GM12878 (cell line): Measurements from ENCODE around the gene CYP2A6. TPM values are rescaled to one million over a fixed set of nuclear protein-coding genes. Genes with fewer than 3 reads are reported as not detected.
A peak's percentile ranks its signal among the peaks of the same experiment; 100 is the strongest.

Source experiments
- ATAC-seq: fragments of 200-7000 bp; cut with Tn5 transposase; 3 replicates; pipeline ENCODE4 v1.9.1; 2020; ENCODE audit warnings: mild to moderate bottlenecking, moderate library complexity
- BruUV-seq: library from RNA; stranded (reverse); fragments of 400-500 nt; replicated peaks from 2 replicates; lab custom pipeline; 2021; lab: Mats Ljungman, UMichigan
- CTCF ChIA-PET: fragments of 300-600 bp; sonication (Branson Sonifier 250); formaldehyde crosslinking; extraction: SDS; loops from one replicate; lab custom pipeline; 2021; ENCODE audit warnings: inconsistent platforms; lab: Yijun Ruan, JAX
- POLR2A ChIA-PET: fragments of 350-600 bp; formaldehyde crosslinking; extraction: SDS; loops from one replicate; lab custom pipeline; 2021; ENCODE audit warnings: inconsistent platforms; lab: Charles Lee
- RAD21 ChIA-PET: fragments of 300-600 bp; sonication (Branson Sonifier 250); formaldehyde crosslinking; loops from one replicate; lab custom pipeline; 2023; ENCODE audit warnings: antibody characterized with exemption; ENCODE audit not compliant: unreplicated experiment; lab: Charles Lee
- SMC1A ChIA-PET: fragments of 300-600 bp; sonication (Branson Sonifier 250); formaldehyde crosslinking; loops from one replicate; lab custom pipeline; 2023; ENCODE audit not compliant: unreplicated experiment, uncharacterized antibody; lab: Charles Lee
- DNase-seq: peaks from one replicate; pipeline ENCODE4 v3.0.0-alpha.2; 2011; ENCODE audit warnings: low read depth, low spot score
- FAIRE-seq: peaks from 3 replicates; lab custom pipeline; 2011; peaks lifted over from hg19 to GRCh38; lab: Jason Lieb, UNC
- H2AFZ ChIP-seq: 2 replicates; pipeline ENCODE4 v1.6.0; 2011; ENCODE audit warnings: low read depth, low read length, control low read depth; ENCODE audit not compliant: control insufficient read depth
- H3K27ac ChIP-seq: 2 replicates; pipeline ENCODE4 v1.5.1; 2011; ENCODE audit warnings: control low read depth; ENCODE audit not compliant: control insufficient read depth, insufficient read depth
- H3K27me3 ChIP-seq, 2 experiments: replicated peaks in 1 of 2; 2 replicates each; pipeline versions ENCODE4 v1.6.0 to v1.6.1; 2011; ENCODE audit warnings: low read length in 1 of 2; ENCODE audit not compliant: control insufficient read depth in 2 of 2, insufficient read depth in 2 of 2
- H3K36me3 ChIP-seq, 2 experiments: 2 replicates each; pipeline ENCODE4 v1.5.1; 2011; ENCODE audit warnings: low read length in 1 of 2; ENCODE audit not compliant: control insufficient read depth in 2 of 2, insufficient read depth in 2 of 2
- H3K4me1 ChIP-seq: 2 replicates; pipeline ENCODE4 v1.6.1; 2011; ENCODE audit warnings: mild to moderate bottlenecking, low read length, moderate library complexity, mixed read lengths; ENCODE audit not compliant: control insufficient read depth, insufficient read depth
- H3K4me2 ChIP-seq: 2 replicates; pipeline ENCODE4 v1.6.0; 2011; ENCODE audit warnings: control low read depth; ENCODE audit not compliant: control insufficient read depth, insufficient read depth
- H3K4me3 ChIP-seq: fragments of 200-600 bp; sonication (generic); 2 replicates; pipeline ENCODE4 v1.5.1; 2016
- H3K79me2 ChIP-seq: 2 replicates; pipeline ENCODE4 v1.6.0; 2011; ENCODE audit warnings: low read length; ENCODE audit not compliant: control insufficient read depth, insufficient read depth
- H3K9ac ChIP-seq: 2 replicates; pipeline ENCODE4 v1.8.0; 2011; ENCODE audit warnings: low read length, control low read depth, mixed read lengths; ENCODE audit not compliant: control insufficient read depth, insufficient read depth
- H3K9me3 ChIP-seq: replicated peaks from 3 replicates; pipeline ENCODE4 v1.5.1; 2011; ENCODE audit warnings: mild to moderate bottlenecking, low read length; ENCODE audit not compliant: control insufficient read depth, insufficient read depth
- H4K20me1 ChIP-seq: 2 replicates; pipeline ENCODE4 v1.6.0; 2011; ENCODE audit not compliant: control insufficient read depth, insufficient read depth
- MTA3 ChIP-seq: IDR thresholded peaks from 2 replicates; pipeline ENCODE4 v1.6.1; 2012; ENCODE audit warnings: low read length, inconsistent platforms, borderline replicate concordance
- POLR2A ChIP-seq: IDR thresholded peaks from 2 replicates; pipeline ENCODE4 v1.6.1; 2011; ENCODE audit warnings: low read depth, mild to moderate bottlenecking, low read length
- WGBS: methylation state at CpG from one replicate; pipeline ENCODE4 v1.1.6; 2016; ENCODE audit warnings: low lambda C conversion rate; ENCODE audit not compliant: insufficient replicate concordance, insufficient coverage; ENCODE audit errors: missing lambda C conversion rate; 5-methylcytosine and 5-hydroxymethylcytosine counted together
- in situ Hi-C: fragments of 300-500 bp; cut with MboI; formaldehyde crosslinking; loops from 9 replicates; pipeline ENCODE4 v1.14.3; 2018; ENCODE audit warnings: mixed read lengths
- intact Hi-C: fragments of 100-400 bp; cut with micrococcal nuclease; formaldehyde crosslinking; loops from one replicate; pipeline ENCODE4 v1.14.2; 2022; ENCODE audit not compliant: unreplicated experiment
- polyA plus RNA-seq, 11 experiments: library from polyadenylated mRNA; depleted of rRNA in 4 of 11; unstranded in 6 of 11; stranded (reverse) in 5 of 11; fragments of >200 nt; fragmentation: Nextera tagmentation in 4 of 11; fragmentation: Illumina TruSeq in 1 of 11; extraction: Ambion mirVana in 4 of 11; extraction: Trizol in 1 of 11; gene quantifications; 1 replicate in 1 of 11; 2 replicates in 10 of 11; pipeline versions ENCODE4 v1.2.1 to v1.2.3, GENCODE V29; 2011 to 2016; ENCODE audit warnings: inconsistent platforms in 2 of 11, missing spikeins in 2 of 11, low read depth in 1 of 11
- total RNA-seq, 4 experiments: library from RNA; depleted of rRNA in 3 of 4; stranded (reverse); fragments of >200 nt in 3 of 4; fragmentation: Illumina TruSeq in 1 of 4; extraction: Trizol in 1 of 4; gene quantifications; 2 replicates each; pipeline versions ENCODE4 v1.2.1 to v1.2.3, GENCODE V29; 2013 to 2021

Gene CYP2A6
- total and polyA plus RNA-seq, 10 of the 15 experiments (the other 5 are each of a cell fraction or from before 2014, with no cell fraction given), result 0.97 TPM; not detected in 9

DNA sequence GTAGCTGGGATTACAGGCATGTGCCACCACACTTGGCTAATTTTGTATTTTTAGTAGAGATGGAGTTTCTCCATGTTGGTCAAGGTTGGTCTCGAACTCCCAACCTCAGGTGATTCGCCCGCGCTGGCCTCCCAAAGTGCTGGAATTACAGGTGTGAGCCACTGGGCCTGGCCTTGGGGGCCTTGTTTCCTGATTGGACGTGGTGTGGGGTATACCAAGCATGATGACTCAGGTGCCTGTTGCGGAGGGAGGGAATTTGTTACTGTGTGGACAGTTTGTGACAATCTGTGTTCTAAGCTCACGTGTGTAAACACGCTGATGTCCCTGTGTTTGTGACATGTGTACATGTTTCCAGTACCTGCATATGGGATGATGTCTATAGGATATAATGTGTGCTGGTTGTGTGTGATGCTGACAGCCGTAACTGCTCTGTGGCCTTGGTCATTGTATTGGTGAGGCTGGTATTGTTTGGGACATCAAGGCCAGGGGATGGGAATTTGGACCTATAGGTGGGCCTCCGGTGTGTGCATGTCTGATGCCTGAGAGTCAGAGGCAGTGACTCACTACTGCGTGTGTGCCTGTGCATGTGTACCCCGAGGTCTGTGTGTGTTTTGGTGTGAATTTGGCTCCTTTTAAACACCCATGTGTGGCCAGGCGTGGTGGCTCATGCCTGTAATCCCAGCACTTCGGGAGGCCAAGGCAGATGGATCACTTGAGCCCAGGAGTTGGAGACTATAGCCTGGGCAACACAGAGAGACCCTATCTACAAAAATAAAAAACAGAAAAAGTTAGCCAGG is 52.9 kb downstream of the CYP2A6 start:
- H4K20me1 ChIP-seq, result peaks cover 7% of the 10 kb centered on the region
- intact Hi-C loops, result no loop called here
- no peak overlapping the region for H2AFZ ChIP-seq
- SMC1A ChIA-PET, result interaction anchor here (0.7 to 5.3 kb wide), 7 partner anchors 10 to 136 kb away, joined by 3 to 39 read pairs (median 5); partner anchors contain the start of genes ACTMAP, RAB4B and SNRPA
- no peak for TF ChIP-seq POLR2A
- TF ChIP-seq MTA3, result peak; percentile 18; the same call in 1 of the 2 replicates
- TF ChIP-seq, all 136 proteins: peak for 1
- in situ Hi-C loops, result no loop called here
- FAIRE-seq (no peak), DNase-seq (no peak), ATAC-seq (no peak)
- Histone ChIP-seq H3K4me3 (peak overlapping the region; percentile 66; the same call in 1 of the 2 replicates), H3K4me2 (peak overlapping the region; percentile 46), H3K4me1 (peaks cover 29% of the 10 kb centered on the region), H3K79me2 (peaks cover 31% of the 10 kb centered on the region), H3K27me3 (no peaks in the 10 kb centered on the region), H3K9ac (peak overlapping the region; percentile 56; the same call in 1 of the 2 replicates), H3K36me3 (peaks cover 3 to 11% of the 10 kb centered on the region in 2 experiments; a peak in 3 of 4 replicates), H3K9me3 (no peaks in the 10 kb centered on the region), H3K27ac (peak overlapping the region; percentile 68)
- ChIA-PET RAD21 (interaction anchor here (1.2 to 4.6 kb wide), 6 partner anchors 10 to 52 kb away, joined by 4 to 56 read pairs (median 10); partner anchors contain the start of genes ACTMAP, RAB4B and SNRPA), CTCF (interaction anchor here (1.4 to 3.2 kb wide), 6 partner anchors 9 to 47 kb away, joined by 7 to 50 read pairs (median 8); partner anchors contain the start of genes ACTMAP, RAB4B and SNRPA), POLR2A (interaction anchor here (0.6 to 4.3 kb wide), 3 partner anchors 19 to 48 kb away, joined by 3 to 83 read pairs (median 19); partner anchors contain the start of genes ACTMAP, RAB4B and SNRPA)
- BruUV-seq, result no TSS peak
- 93% methylated on average over 14 of the region's 14 CpGs for WGBS

Other genes starting within 250 kb of the CYP2A6 start
Only the 7 nearest of the 12 such genes appear.
- gene ITPKC, start 133.3 kb downstream of the CYP2A6 start, total RNA-seq (2014; rRNA removed), result 4.7 and 5.3 TPM in 2 replicates
- 3.5 and 3.9 TPM in 2 replicates for gene ITPKC, start 133.3 kb downstream of the CYP2A6 start, total RNA-seq (2014; rRNA removed; fragmentation: Illumina TruSeq; extraction: Trizol)
- gene ITPKC, start 133.3 kb downstream of the CYP2A6 start, total RNA-seq (2021), result 6.3 and 6.5 TPM in 2 replicates
- gene ITPKC, start 133.3 kb downstream of the CYP2A6 start, polyA plus RNA-seq (2011; rRNA removed), result 3.7 and 6.4 TPM in 2 replicates
- gene ITPKC, start 133.3 kb downstream of the CYP2A6 start, polyA plus RNA-seq (2014; fragmentation: Illumina TruSeq; extraction: Trizol), result 1.7 and 3.3 TPM in 2 replicates
- under 1 TPM; 0.03 to 0.26 TPM for gene ITPKC, start 133.3 kb downstream of the CYP2A6 start, polyA plus RNA-seq (2014; fragmentation: Nextera tagmentation; extraction: Ambion mirVana)
- gene ITPKC, start 133.3 kb downstream of the CYP2A6 start, polyA plus RNA-seq (2014; rRNA removed), result 6.0 and 7.6 TPM in 2 replicates
- gene ITPKC, start 133.3 kb downstream of the CYP2A6 start, polyA plus RNA-seq (2016; fragmentation: Nextera tagmentation; extraction: Ambion mirVana), result 1 to 10 TPM; 1.3 to 3.5 TPM
- gene ACTMAP, start 100.0 kb downstream of the CYP2A6 start, total RNA-seq (2014; rRNA removed), result 2.9 and 5.4 TPM in 2 replicates
- gene ACTMAP, start 100.0 kb downstream of the CYP2A6 start, total RNA-seq (2014; rRNA removed; fragmentation: Illumina TruSeq; extraction: Trizol), result 2.3 and 3.0 TPM in 2 replicates
- gene ACTMAP, start 100.0 kb downstream of the CYP2A6 start, total RNA-seq (2021), result 22.9 and 26.2 TPM in 2 replicates
- gene ACTMAP, start 100.0 kb downstream of the CYP2A6 start, polyA plus RNA-seq (2011; rRNA removed), result 4.0 and 10.0 TPM in 2 replicates
- 15.5 and 15.7 TPM in 2 replicates for gene ACTMAP, start 100.0 kb downstream of the CYP2A6 start, polyA plus RNA-seq (2014; fragmentation: Illumina TruSeq; extraction: Trizol)
- 1 to 10 TPM; 4.7 to 8.2 TPM for gene ACTMAP, start 100.0 kb downstream of the CYP2A6 start, polyA plus RNA-seq (2014; fragmentation: Nextera tagmentation; extraction: Ambion mirVana)
- 12.2 and 13.3 TPM in 2 replicates for gene ACTMAP, start 100.0 kb downstream of the CYP2A6 start, polyA plus RNA-seq (2014; rRNA removed)
- gene ACTMAP, start 100.0 kb downstream of the CYP2A6 start, polyA plus RNA-seq (2016; fragmentation: Nextera tagmentation; extraction: Ambion mirVana), result 10 to 100 TPM; 16.1 to 20.8 TPM
- 260 and 299 TPM in 2 replicates for gene SNRPA, start 99.2 kb downstream of the CYP2A6 start, total RNA-seq (2014; rRNA removed)
- gene SNRPA, start 99.2 kb downstream of the CYP2A6 start, total RNA-seq (2014; rRNA removed; fragmentation: Illumina TruSeq; extraction: Trizol), result 130 and 137 TPM in 2 replicates
- 186 and 196 TPM in 2 replicates for gene SNRPA, start 99.2 kb downstream of the CYP2A6 start, total RNA-seq (2021)
- gene SNRPA, start 99.2 kb downstream of the CYP2A6 start, polyA plus RNA-seq (2011; rRNA removed), result 115 and 219 TPM in 2 replicates
- 164 and 166 TPM in 2 replicates for gene SNRPA, start 99.2 kb downstream of the CYP2A6 start, polyA plus RNA-seq (2014; fragmentation: Illumina TruSeq; extraction: Trizol)
- 10 to 100 TPM; 14.8 to 32.8 TPM for gene SNRPA, start 99.2 kb downstream of the CYP2A6 start, polyA plus RNA-seq (2014; fragmentation: Nextera tagmentation; extraction: Ambion mirVana)
- gene SNRPA, start 99.2 kb downstream of the CYP2A6 start, polyA plus RNA-seq (2014; rRNA removed), result 297 and 367 TPM in 2 replicates
- 100 to 1,000 TPM; 241 to 257 TPM for gene SNRPA, start 99.2 kb downstream of the CYP2A6 start, polyA plus RNA-seq (2016; fragmentation: Nextera tagmentation; extraction: Ambion mirVana)
- gene MIA, start 74.9 kb downstream of the CYP2A6 start, total RNA-seq (2014; rRNA removed), result 0.33 and 0.40 TPM in 2 replicates
- gene MIA, start 74.9 kb downstream of the CYP2A6 start, total RNA-seq (2014; rRNA removed; fragmentation: Illumina TruSeq; extraction: Trizol), result not detected in 2 replicates
- gene MIA, start 74.9 kb downstream of the CYP2A6 start, total RNA-seq (2021), result 0.92 TPM in 1 of 2 replicates, not detected in the other
- gene MIA, start 74.9 kb downstream of the CYP2A6 start, polyA plus RNA-seq (2011; rRNA removed), result 0.16 and 0.39 TPM in 2 replicates
- gene MIA, start 74.9 kb downstream of the CYP2A6 start, polyA plus RNA-seq (2014; fragmentation: Illumina TruSeq; extraction: Trizol), result not detected in 2 replicates
- gene MIA, start 74.9 kb downstream of the CYP2A6 start, polyA plus RNA-seq (2014; fragmentation: Nextera tagmentation; extraction: Ambion mirVana), result 1 to 10 TPM; 1.4 to 1.6 TPM
- 0.36 TPM in 1 of 2 replicates, not detected in the other for gene MIA, start 74.9 kb downstream of the CYP2A6 start, polyA plus RNA-seq (2014; rRNA removed)
- 1 to 10 TPM; 1.6 to 2.7 TPM for gene MIA, start 74.9 kb downstream of the CYP2A6 start, polyA plus RNA-seq (2016; fragmentation: Nextera tagmentation; extraction: Ambion mirVana)
- gene RAB4B, start 72.2 kb downstream of the CYP2A6 start, total RNA-seq (2014; rRNA removed), result 27.8 and 30.4 TPM in 2 replicates
- gene RAB4B, start 72.2 kb downstream of the CYP2A6 start, total RNA-seq (2014; rRNA removed; fragmentation: Illumina TruSeq; extraction: Trizol), result 9.8 and 11.5 TPM in 2 replicates
- gene RAB4B, start 72.2 kb downstream of the CYP2A6 start, total RNA-seq (2021), result 32.9 and 38.2 TPM in 2 replicates
- 14.9 and 25.1 TPM in 2 replicates for gene RAB4B, start 72.2 kb downstream of the CYP2A6 start, polyA plus RNA-seq (2011; rRNA removed)
- 3.5 and 13.7 TPM in 2 replicates for gene RAB4B, start 72.2 kb downstream of the CYP2A6 start, polyA plus RNA-seq (2014; fragmentation: Illumina TruSeq; extraction: Trizol)
- gene RAB4B, start 72.2 kb downstream of the CYP2A6 start, polyA plus RNA-seq (2014; fragmentation: Nextera tagmentation; extraction: Ambion mirVana), result 1 to 10 TPM in 1 of 2 experiments, under 1 TPM in 1; 0.60 to 3.2 TPM
- gene RAB4B, start 72.2 kb downstream of the CYP2A6 start, polyA plus RNA-seq (2014; rRNA removed), result 43.1 and 51.5 TPM in 2 replicates
- 10 to 100 TPM; 47.9 to 50.0 TPM for gene RAB4B, start 72.2 kb downstream of the CYP2A6 start, polyA plus RNA-seq (2016; fragmentation: Nextera tagmentation; extraction: Ambion mirVana)
- gene EGLN2, start 51.3 kb downstream of the CYP2A6 start, total RNA-seq (2014; rRNA removed), result 80.9 and 91.8 TPM in 2 replicates
- 57.7 and 62.5 TPM in 2 replicates for gene EGLN2, start 51.3 kb downstream of the CYP2A6 start, total RNA-seq (2014; rRNA removed; fragmentation: Illumina TruSeq; extraction: Trizol)
- gene EGLN2, start 51.3 kb downstream of the CYP2A6 start, total RNA-seq (2021), result 89.3 and 90.9 TPM in 2 replicates
- 20.1 and 35.1 TPM in 2 replicates for gene EGLN2, start 51.3 kb downstream of the CYP2A6 start, polyA plus RNA-seq (2011; rRNA removed)
- 20.3 and 49.6 TPM in 2 replicates for gene EGLN2, start 51.3 kb downstream of the CYP2A6 start, polyA plus RNA-seq (2014; fragmentation: Illumina TruSeq; extraction: Trizol)
- 10 to 100 TPM in 1 of 2 experiments, 1 to 10 TPM in 1; 8.6 to 34.9 TPM for gene EGLN2, start 51.3 kb downstream of the CYP2A6 start, polyA plus RNA-seq (2014; fragmentation: Nextera tagmentation; extraction: Ambion mirVana)
- 88.6 and 94.4 TPM in 2 replicates for gene EGLN2, start 51.3 kb downstream of the CYP2A6 start, polyA plus RNA-seq (2014; rRNA removed)
- gene EGLN2, start 51.3 kb downstream of the CYP2A6 start, polyA plus RNA-seq (2016; fragmentation: Nextera tagmentation; extraction: Ambion mirVana), result 10 to 100 TPM; 71.1 to 93.0 TPM
- not detected in 2 replicates for gene CYP2A7, start 31.8 kb upstream of the CYP2A6 start, total RNA-seq (2014; rRNA removed)
- gene CYP2A7, start 31.8 kb upstream of the CYP2A6 start, total RNA-seq (2014; rRNA removed; fragmentation: Illumina TruSeq; extraction: Trizol), result not detected in 2 replicates
- not detected in 2 replicates for gene CYP2A7, start 31.8 kb upstream of the CYP2A6 start, total RNA-seq (2021)
- gene CYP2A7, start 31.8 kb upstream of the CYP2A6 start, polyA plus RNA-seq (2011; rRNA removed), result not detected in 2 replicates
- not detected in 2 replicates for gene CYP2A7, start 31.8 kb upstream of the CYP2A6 start, polyA plus RNA-seq (2014; fragmentation: Illumina TruSeq; extraction: Trizol)
- not detected for gene CYP2A7, start 31.8 kb upstream of the CYP2A6 start, polyA plus RNA-seq (2014; fragmentation: Nextera tagmentation; extraction: Ambion mirVana)
- not detected in 2 replicates for gene CYP2A7, start 31.8 kb upstream of the CYP2A6 start, polyA plus RNA-seq (2014; rRNA removed)
- gene CYP2A7, start 31.8 kb upstream of the CYP2A6 start, polyA plus RNA-seq (2016; fragmentation: Nextera tagmentation; extraction: Ambion mirVana), result not detected